T47D (cell line): Measurements from ENCODE around the gene FLII.

ENCODE experiments used
- DNase-seq, 2 experiments: peaks; one replicate each; pipeline versions ENCODE4 v3.0.0 to v3.0.0-alpha.2; 2011 to 2012; ENCODE audit warnings: low read depth in 1 of 2, low spot score in 1 of 2
- JUND ChIP-seq: IDR thresholded peaks from 2 replicates; pipeline ENCODE4 v1.6.1; 2012; ENCODE audit warnings: low read depth
- in situ Hi-C: cut with HindIII; loops from 2 replicates; pipeline ENCODE4 v1.10.0; 2016; ENCODE audit warnings: low sequenced_read_pairs, low pct_unique_long_range_greater_than_20kb

Gene FLII

GRCh38 chr17:18270046-18270931, 11.8 kb upstream of the FLII start:
- in situ Hi-C loops, result no loop called here
- no peak for DNase-seq
- no peak for TF ChIP-seq JUND

- in situ Hi-C loops, result no loop called here
- TF ChIP-seq JUND, result no peak
- DNase-seq, result no peak
Measured at GRCh38 chr17:18267927-18268711, 9.6 kb upstream of the FLII start.

DNA sequence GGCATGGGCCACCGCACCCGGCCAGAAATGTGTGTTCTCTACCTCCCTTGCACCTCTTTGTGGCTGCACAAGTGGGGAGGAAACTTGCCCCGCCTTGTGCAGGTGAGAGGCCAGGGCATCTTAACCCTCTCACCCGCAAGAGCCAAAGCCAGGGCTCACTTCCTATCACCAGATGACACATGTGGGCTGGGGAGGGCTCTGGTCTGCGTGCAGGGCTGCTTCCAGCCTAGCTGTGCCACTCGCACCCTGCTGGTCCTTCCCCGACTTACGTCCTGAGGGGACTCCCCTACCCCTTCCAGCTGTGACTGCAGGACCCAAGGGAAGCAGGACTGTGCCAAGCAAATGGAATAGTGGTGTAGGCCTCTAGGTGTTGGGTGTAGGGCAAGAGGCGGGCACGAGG, 8.8 kb upstream of the FLII start:
- in situ Hi-C loops, result no loop called here
- no peak for DNase-seq
- TF ChIP-seq JUND, result no peak

GRCh38 chr17:18263885-18264682, 5.5 kb upstream of the FLII start:
- no peak for TF ChIP-seq JUND
- in situ Hi-C loops, result no loop called here
- no peak for DNase-seq

GRCh38 chr17:18262641-18263040, 4.1 kb upstream of the FLII start:
- DNase-seq, result no peak
- TF ChIP-seq JUND, result no peak
- in situ Hi-C loops, result no loop called here

- no peak for TF ChIP-seq JUND
- in situ Hi-C loops, result no loop called here
- DNase-seq, result no peak
Measured at GRCh38 chr17:18262111-18262510, 3.6 kb upstream of the FLII start.

- TF ChIP-seq JUND, result no peak
Measured at GRCh38 chr17:18261659-18262058, 3.1 kb upstream of the FLII start.

DNA sequence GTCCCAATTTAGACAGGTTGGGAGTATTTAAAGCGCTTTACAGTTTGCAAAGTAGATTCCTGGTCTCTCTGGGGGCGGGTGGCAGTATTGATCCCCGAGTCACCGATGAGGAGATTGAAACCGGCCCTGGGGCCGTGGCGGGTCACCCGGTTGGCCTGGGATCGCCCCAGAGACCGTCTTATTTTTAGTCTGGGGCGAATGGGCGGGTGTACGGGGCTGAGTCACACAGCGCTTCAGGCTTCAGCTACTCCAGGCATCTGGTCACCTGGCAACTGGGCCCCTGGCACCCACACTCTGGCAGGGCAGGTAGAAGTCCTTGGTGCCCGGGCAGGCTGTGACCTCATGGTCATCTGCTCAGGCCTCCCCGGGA, 2.6 kb upstream of the FLII start:
- in situ Hi-C loops, result no loop called here
- no peak for TF ChIP-seq JUND
- DNase-seq, result peak; percentile 82 to 93

More at GRCh38 chr17:18261659-18262058, 3.1 kb upstream of the FLII start:
- in situ Hi-C loops, result no loop called here
- DNase-seq, result peak in 1 of 2 experiments; percentile 0

DNA sequence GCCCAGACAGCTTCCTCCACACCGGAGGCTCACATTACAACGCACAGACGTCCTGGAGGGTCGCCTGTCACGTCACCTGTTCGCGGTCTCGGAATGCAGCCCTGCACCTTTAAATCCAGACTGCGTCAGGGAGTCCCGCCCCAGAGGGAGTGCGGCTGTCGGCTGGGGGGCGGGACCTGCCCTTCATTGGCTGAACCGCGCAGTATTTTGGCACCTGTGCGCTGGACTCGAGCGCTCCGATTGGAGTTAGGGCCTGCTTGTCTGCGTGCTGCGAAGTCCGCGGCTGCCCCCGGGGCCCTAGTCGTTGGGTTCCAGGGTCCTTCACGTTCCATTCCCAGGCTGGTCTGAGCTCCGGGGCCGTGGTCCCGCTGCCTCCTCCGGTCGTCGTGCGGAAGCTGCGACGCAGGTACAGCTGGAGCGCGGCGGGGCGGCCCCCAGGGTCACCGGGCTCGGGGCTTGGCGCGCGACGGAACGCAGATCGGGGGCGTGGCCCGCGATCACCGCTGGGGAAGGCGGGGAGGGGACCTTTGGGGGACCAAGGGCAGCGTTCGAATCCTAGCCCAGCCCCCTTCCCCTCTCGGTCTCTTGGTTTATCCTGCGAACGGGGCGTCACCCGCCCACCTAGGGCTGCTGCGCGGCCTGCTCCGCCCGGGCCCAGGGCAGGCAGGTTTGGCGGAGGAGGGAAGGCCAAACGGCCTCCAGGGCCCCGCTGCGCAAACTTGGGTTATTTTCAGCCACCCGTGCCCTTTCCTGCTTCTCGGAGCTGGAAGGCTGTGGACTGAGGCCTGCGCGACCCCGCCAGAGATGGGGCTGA, 2.0 kb upstream of the FLII start, which contains the start of gene MIEF2:
Gene MIEF2, plus strand, starts transcription at position 331 of the 814 bp plus-strand sequence. CDS start 2,059 bp downstream, outside the sequence.
- no peak for TF ChIP-seq JUND
- DNase-seq, result peak; percentile 98 to 100
- in situ Hi-C loops, result no loop called here

- in situ Hi-C loops, result no loop called here
- peak in 1 of 2 experiments; percentile 74 for DNase-seq
- TF ChIP-seq JUND, result no peak
Measured at GRCh38 chr17:18259621-18260331, 1.2 kb upstream of the FLII start.

GRCh38 chr17:18257982-18258355, 569 bp downstream of the FLII start:
- no peak for TF ChIP-seq JUND
- DNase-seq, result peak; percentile 73 to 81
- in situ Hi-C loops, result no loop called here
